ENCODE measurements around the gene GPRC5B. TPM values are rescaled to one million over a fixed set of nuclear protein-coding genes. Genes with fewer than 3 reads are reported as not detected.

Gene GPRC5B
- total RNA-seq, 1 experiment from 2014 or later: 7.6 TPM

DNA sequence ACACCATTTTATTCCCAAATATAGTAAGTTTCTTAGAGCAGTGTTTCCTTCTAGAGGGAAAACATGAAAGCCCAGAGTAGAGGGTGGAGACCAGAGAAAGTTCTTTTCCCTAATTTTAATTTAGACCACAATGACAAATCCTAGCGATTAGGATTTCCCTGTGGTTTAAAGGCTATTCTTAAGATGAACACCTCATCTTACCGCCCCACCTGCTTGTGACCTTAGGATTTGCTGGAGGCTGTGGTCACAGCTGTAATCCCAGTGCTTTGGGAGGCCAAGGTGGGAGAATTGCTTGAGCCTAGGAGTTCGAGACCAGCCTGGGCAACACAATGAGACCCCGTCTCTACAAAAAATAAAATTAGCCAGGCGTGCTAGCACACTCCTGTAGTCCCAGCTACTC, 51.1 kb downstream of the GPRC5B start:
- ChIA-PET CTCF (no interaction called here), POLR2A (no interaction called here)
- H3K36me3 Mint-ChIP-seq (ENCODE audit: insufficient read depth, unreplicated experiment): no peaks in the 10 kb centered on the region
- no peaks in the 10 kb centered on the region for H3K27me3 Mint-ChIP-seq (ENCODE audit: insufficient read depth, unreplicated experiment)
- Histone ChIP-seq H3K36me3 (ENCODE audit: control insufficient read depth, insufficient read depth, low read length) (no peaks in the 10 kb centered on the region), H3K4me3 (ENCODE audit: low read depth, low read length) (no peak overlapping the region), H3K9me3 (no peaks in the 10 kb centered on the region), H3K27me3 (replicated peaks; ENCODE audit: control insufficient read depth, insufficient read depth, low read length) (no peaks in the 10 kb centered on the region), H3K4me1 (no peaks in the 10 kb centered on the region)
- no TSS peak for BruUV-seq (replicated peaks)
- TF ChIP-seq, protein P1, sequence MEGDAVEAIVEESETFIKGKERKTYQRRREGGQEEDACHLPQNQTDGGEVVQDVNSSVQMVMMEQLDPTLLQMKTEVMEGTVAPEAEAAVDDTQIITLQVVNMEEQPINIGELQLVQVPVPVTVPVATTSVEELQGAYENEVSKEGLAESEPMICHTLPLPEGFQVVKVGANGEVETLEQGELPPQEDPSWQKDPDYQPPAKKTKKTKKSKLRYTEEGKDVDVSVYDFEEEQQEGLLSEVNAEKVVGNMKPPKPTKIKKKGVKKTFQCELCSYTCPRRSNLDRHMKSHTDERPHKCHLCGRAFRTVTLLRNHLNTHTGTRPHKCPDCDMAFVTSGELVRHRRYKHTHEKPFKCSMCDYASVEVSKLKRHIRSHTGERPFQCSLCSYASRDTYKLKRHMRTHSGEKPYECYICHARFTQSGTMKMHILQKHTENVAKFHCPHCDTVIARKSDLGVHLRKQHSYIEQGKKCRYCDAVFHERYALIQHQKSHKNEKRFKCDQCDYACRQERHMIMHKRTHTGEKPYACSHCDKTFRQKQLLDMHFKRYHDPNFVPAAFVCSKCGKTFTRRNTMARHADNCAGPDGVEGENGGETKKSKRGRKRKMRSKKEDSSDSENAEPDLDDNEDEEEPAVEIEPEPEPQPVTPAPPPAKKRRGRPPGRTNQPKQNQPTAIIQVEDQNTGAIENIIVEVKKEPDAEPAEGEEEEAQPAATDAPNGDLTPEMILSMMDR (IDR thresholded peaks at IDR 0.05; ENCODE audit: insufficient read depth in 1 of 2, low read depth in 1 of 2, low read length in 1 of 2, severe bottlenecking in 1 of 2, unreplicated experiment in 1 of 2): no peak
- no peak overlapping the region for H3K4me3 Mint-ChIP-seq (ENCODE audit: unreplicated experiment)
- no peak for DNase-seq
- no peaks in the 10 kb centered on the region for H3K9me3 Mint-ChIP-seq (ENCODE audit: unreplicated experiment)
- H3K27ac Mint-ChIP-seq (ENCODE audit: unreplicated experiment): no peak overlapping the region
- intact Hi-C loops (cut with micrococcal nuclease; ENCODE audit: unreplicated experiment): no loop called here
- H3K4me1 Mint-ChIP-seq (ENCODE audit: low read depth, unreplicated experiment): no peaks in the 10 kb centered on the region

- intact Hi-C loops (cut with micrococcal nuclease; ENCODE audit: unreplicated experiment): no loop called here
- no peaks in the 10 kb centered on the region for H3K4me1 ChIP-seq
- no peak overlapping the region for H3K4me3 Mint-ChIP-seq (ENCODE audit: unreplicated experiment)
Observed at GRCh38 chr16:19833176-19833575, 51.5 kb downstream of the GPRC5B start.

GRCh38 chr16:19831678-19832077, 53.0 kb downstream of the GPRC5B start:
- intact Hi-C loops (cut with micrococcal nuclease; ENCODE audit: unreplicated experiment): no loop called here
- Histone ChIP-seq H3K27me3 (replicated peaks; ENCODE audit: control insufficient read depth, insufficient read depth, low read length) (no peaks in the 10 kb centered on the region), H3K4me1 (no peaks in the 10 kb centered on the region), H3K4me3 (ENCODE audit: low read depth, low read length) (no peak overlapping the region), H3K36me3 (ENCODE audit: control insufficient read depth, insufficient read depth, low read length) (no peaks in the 10 kb centered on the region), H3K9me3 (no peaks in the 10 kb centered on the region)
- Mint-ChIP-seq H3K4me1 (ENCODE audit: low read depth, unreplicated experiment) (no peaks in the 10 kb centered on the region), H3K36me3 (ENCODE audit: insufficient read depth, unreplicated experiment) (no peaks in the 10 kb centered on the region), H3K4me3 (ENCODE audit: unreplicated experiment) (no peak overlapping the region), H3K27ac (ENCODE audit: unreplicated experiment) (no peak overlapping the region), H3K9me3 (ENCODE audit: unreplicated experiment) (no peaks in the 10 kb centered on the region), H3K27me3 (ENCODE audit: insufficient read depth, unreplicated experiment) (no peaks in the 10 kb centered on the region)
- DNase-seq: no peak
- no TSS peak for BruUV-seq (replicated peaks)
- ChIA-PET POLR2A (no interaction called here), CTCF (no interaction called here)
- TF ChIP-seq, protein P1 (IDR thresholded peaks at IDR 0.05; ENCODE audit: insufficient read depth in 1 of 2, low read depth in 1 of 2, low read length in 1 of 2, severe bottlenecking in 1 of 2, unreplicated experiment in 1 of 2): no peak

More at GRCh38 chr16:19833176-19833575, 51.5 kb downstream of the GPRC5B start:
- no peak overlapping the region for H3K27ac Mint-ChIP-seq (ENCODE audit: unreplicated experiment)
- TF ChIP-seq, protein P1 (IDR thresholded peaks at IDR 0.05; ENCODE audit: insufficient read depth in 1 of 2, low read depth in 1 of 2, low read length in 1 of 2, severe bottlenecking in 1 of 2, unreplicated experiment in 1 of 2): no peak
- no peaks in the 10 kb centered on the region for H3K4me1 Mint-ChIP-seq (ENCODE audit: low read depth, unreplicated experiment)
- no TSS peak for BruUV-seq (replicated peaks)
- no peak overlapping the region for H3K4me3 ChIP-seq (ENCODE audit: low read depth, low read length)
- CTCF ChIA-PET: no interaction called here
- H3K36me3 ChIP-seq (ENCODE audit: control insufficient read depth, insufficient read depth, low read length): no peaks in the 10 kb centered on the region
- no peaks in the 10 kb centered on the region for H3K36me3 Mint-ChIP-seq (ENCODE audit: insufficient read depth, unreplicated experiment)
- DNase-seq: no peak
- no peaks in the 10 kb centered on the region for H3K27me3 Mint-ChIP-seq (ENCODE audit: insufficient read depth, unreplicated experiment)
- POLR2A ChIA-PET: no interaction called here
- H3K9me3 Mint-ChIP-seq (ENCODE audit: unreplicated experiment): no peaks in the 10 kb centered on the region
- no peaks in the 10 kb centered on the region for H3K9me3 ChIP-seq
- no peaks in the 10 kb centered on the region for H3K27me3 ChIP-seq (replicated peaks; ENCODE audit: control insufficient read depth, insufficient read depth, low read length)
